ENCODE results near the gene SHF.
"Not testable (repeated sequence)": the region's sequence is repeated elsewhere in the genome, so short reads cannot be mapped to it uniquely, and the experiment has no call there.

Gene SHF

DNA sequence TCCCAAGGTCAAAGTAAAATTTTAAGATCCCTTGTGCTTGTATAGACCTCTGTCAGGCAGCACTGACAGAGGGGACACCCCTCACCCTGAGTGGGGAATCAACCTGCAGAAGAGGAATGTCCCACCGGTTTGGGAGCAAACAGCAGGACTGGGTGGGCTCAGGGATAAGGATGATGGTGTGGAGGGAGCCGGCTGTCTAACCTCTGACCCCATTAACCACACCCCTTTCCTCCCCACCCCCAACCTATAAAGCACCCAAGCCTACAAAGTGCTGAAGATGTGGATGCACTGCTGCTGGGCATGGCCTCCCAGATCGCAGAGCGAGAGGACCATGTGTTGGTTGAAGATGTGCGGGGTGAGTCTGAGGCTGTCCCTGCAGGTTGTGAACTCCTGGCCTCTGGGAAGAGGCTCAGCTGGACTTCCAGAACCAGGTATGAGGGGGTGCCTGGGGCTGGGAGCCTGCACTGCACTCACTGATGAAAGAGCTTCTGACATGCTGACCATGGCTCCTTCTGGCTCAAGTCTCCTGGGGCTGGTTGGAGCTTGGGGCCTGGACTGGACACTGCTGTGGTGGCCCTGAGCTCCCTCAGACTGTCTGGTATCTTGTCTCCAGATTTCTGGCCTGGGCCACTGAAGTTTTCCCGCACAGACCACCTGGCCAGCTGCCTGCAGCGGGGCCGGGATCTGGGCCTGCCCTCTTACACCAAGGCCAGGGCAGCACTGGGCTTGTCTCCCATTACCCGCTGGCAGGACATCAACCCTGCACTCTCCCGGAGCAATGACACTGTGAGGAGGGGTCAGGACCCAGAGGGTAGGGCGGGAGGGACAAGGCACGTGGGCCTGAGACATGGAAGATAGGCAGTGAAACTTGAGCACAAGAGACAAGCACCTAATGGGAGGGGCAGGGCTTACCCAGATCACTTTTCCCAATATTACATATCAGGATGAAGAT lies 48.7 kb downstream of the SHF start:
- no peak overlapping the region for H3K4me3 ChIP-seq (replicated peaks; ENCODE audit: low read depth, low read length)
- TF ChIP-seq, protein P1, sequence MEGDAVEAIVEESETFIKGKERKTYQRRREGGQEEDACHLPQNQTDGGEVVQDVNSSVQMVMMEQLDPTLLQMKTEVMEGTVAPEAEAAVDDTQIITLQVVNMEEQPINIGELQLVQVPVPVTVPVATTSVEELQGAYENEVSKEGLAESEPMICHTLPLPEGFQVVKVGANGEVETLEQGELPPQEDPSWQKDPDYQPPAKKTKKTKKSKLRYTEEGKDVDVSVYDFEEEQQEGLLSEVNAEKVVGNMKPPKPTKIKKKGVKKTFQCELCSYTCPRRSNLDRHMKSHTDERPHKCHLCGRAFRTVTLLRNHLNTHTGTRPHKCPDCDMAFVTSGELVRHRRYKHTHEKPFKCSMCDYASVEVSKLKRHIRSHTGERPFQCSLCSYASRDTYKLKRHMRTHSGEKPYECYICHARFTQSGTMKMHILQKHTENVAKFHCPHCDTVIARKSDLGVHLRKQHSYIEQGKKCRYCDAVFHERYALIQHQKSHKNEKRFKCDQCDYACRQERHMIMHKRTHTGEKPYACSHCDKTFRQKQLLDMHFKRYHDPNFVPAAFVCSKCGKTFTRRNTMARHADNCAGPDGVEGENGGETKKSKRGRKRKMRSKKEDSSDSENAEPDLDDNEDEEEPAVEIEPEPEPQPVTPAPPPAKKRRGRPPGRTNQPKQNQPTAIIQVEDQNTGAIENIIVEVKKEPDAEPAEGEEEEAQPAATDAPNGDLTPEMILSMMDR (IDR thresholded peaks at IDR 0.05; ENCODE audit: low read length, missing control alignments): no peak
- no peak for DNase-seq (ENCODE audit: low read depth)

DNA sequence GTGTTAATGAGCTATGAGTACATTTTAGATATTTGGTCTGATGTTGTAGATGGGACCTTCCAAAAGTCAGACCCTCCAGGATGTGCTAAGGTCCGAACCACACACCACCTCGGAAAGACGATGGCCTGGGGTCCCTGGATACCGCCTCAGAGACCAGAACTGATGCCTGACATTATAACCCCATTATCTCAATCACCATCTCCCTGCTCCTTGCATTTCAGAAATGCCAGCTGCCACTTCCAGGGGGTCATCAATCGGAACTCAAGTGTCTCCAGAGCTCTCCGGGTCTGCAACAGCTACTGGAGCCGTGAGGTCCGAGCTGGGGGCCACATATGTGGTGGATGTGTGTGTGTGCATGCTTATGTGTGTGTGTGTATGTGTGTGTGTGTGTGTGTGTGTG lies 50.1 kb downstream of the SHF start:
- no peak for DNase-seq (ENCODE audit: low read depth)
- TF ChIP-seq, protein P1 (IDR thresholded peaks at IDR 0.05; ENCODE audit: low read length, missing control alignments): no peak

DNA sequence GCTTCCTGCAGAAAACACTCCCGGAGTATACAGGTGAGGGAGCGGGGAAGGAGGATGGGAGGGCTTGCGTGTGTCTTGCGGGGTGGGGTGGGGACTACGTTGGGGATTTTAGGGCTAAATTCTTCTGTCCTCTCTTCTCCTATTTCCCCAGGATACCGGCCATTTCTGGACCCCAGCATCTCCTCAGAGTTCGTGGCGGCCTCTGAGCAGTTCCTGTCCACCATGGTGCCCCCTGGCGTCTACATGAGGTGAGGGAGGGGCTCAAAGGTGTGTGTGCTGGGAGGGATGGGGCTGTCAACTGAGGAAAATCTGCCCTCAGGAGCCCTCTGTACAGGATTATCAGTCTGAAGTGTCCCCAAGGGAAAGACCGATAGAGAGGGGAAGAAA lies 51.4 kb downstream of the SHF start:
- TF ChIP-seq, protein P1 (IDR thresholded peaks at IDR 0.05; ENCODE audit: low read length, missing control alignments): peak; percentile 26
- DNase-seq (ENCODE audit: low read depth): no peak
- no peak overlapping the region for H3K4me3 ChIP-seq (replicated peaks; ENCODE audit: low read depth, low read length)

More for the DNA sequence above, 50.1 kb downstream of the SHF start:
- H3K4me3 ChIP-seq (replicated peaks; ENCODE audit: low read depth, low read length): no peak overlapping the region

DNA sequence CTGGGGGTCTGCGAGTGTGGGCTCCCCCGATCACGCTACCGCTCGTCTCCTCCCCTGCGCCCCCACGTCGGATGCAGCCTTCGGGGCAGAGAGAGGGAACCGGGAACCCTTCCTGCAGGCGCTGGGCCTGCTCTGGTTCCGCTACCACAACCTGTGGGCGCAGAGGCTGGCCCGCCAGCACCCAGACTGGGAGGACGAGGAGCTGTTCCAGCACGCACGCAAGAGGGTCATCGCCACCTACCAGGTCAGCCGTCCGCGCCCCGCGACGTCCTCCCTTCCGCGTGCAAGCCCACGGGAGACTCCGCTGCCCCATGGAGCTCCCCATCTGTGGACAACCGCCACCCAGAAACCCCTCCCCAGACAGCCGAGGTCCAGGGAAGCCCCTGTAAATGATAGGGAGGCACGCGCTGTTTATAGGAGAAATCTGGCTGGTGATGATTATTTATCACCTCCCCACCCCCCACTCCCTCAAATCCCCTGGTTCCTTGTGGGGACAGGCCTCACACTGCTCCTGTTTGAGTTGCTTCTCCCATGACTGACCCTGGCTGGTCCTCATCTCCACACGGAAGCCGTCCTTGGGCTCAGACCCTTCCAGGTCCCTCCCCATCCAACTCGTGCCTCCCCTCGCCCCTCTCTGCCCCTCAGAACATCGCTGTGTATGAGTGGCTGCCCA lies 51.9 kb downstream of the SHF start:
- not testable (repeated sequence) for H3K4me3 ChIP-seq (replicated peaks; ENCODE audit: low read depth, low read length)

DNA sequence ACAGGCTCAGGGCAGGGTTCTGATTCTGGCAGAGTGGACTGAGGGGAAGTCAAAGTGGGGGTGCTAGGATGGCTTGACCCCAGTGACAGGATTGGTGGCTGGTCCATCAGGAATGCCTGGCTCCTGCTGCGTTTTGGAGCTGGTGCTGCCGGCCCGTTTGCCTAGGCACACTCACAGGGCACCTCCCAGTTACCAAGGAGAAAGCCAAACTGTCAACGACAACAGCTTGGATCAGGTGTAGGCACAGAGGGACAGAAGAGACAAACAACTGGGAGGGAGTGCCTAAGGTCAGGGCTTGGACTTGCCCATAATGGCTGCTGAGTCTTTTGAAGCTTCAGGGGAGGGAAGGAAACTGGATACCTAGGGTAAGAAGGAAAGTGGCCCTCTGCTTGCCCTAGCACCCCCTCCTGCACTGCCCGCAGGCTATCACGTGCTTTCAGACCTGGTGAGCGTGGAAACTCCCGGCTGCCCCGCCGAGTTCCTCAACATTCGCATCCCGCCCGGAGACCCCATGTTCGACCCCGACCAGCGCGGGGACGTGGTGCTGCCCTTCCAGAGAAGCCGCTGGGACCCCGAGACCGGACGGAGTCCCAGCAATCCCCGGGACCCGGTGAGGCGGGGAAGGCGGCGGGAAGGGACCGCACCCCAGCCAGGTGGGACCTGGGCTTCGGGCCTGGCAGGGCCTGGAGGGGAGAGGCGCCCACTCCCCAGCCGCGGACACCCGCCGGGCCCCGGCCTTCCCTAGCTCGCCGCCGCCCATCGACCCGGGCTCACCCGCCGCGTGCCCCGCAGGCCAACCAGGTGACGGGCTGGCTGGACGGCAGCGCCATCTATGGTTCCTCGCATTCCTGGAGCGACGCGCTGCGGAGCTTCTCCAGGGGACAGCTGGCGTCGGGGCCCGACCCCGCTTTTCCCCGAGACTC lies 52.8 kb downstream of the SHF start:
- TF ChIP-seq, protein P1 (IDR thresholded peaks at IDR 0.05; ENCODE audit: low read length, missing control alignments): no peak
- no peak for DNase-seq (ENCODE audit: low read depth)
- H3K4me3 ChIP-seq (replicated peaks; ENCODE audit: low read depth, low read length): no peak overlapping the region

More for the DNA sequence above, 51.9 kb downstream of the SHF start:
- not testable (repeated sequence) for DNase-seq (ENCODE audit: low read depth)

DNA sequence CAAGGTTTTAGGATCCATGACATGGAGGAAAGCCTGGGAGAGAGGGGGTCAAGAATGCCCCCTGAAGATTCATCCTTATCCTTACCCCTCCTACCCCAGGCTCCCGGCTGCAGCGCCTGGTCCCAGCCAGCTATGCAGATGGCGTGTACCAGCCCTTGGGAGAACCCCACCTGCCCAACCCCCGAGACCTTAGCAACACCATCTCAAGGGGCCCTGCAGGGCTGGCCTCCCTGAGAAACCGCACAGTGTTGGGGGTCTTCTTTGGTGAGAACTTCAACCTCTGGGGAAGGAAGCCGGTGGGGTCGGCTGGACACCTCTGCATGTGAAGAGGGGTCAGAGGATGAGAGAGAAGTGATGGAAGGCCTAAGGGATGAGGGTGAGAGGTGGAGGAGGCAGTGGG lies 53.7 kb downstream of the SHF start:
- no peak for DNase-seq (ENCODE audit: low read depth)
- TF ChIP-seq, protein P1 (IDR thresholded peaks at IDR 0.05; ENCODE audit: low read length, missing control alignments): no peak
- no peak overlapping the region for H3K4me3 ChIP-seq (replicated peaks; ENCODE audit: low read depth, low read length)

DNA sequence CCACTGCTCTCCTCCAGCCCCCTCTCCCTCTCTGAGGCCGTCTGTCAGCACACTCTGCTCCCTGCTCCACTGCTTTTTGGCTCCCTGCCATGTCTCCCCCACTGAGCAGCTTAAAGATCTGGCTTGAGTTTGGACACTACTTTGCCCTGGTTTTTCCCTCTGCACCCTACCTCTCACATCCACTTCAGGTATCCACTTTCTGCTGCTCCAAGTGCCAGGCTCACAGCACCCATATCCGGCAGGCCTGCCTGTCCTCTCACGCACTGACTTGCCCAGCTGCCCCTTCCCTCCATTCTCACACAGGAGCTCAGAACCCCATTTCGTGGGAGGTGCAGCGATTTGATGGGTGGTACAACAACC lies 54.2 kb downstream of the SHF start:
- TF ChIP-seq, protein P1 (IDR thresholded peaks at IDR 0.05; ENCODE audit: low read length, missing control alignments): no peak
- DNase-seq (ENCODE audit: low read depth): no peak
- no peak overlapping the region for H3K4me3 ChIP-seq (replicated peaks; ENCODE audit: low read depth, low read length)
